Measurements from ENCODE around the gene FUT8. TPM values are rescaled to one million over a fixed set of nuclear protein-coding genes. Genes with fewer than 3 reads are reported as not detected.
A peak's percentile ranks its signal among the peaks of the same experiment; 100 is the strongest.
"Not testable (repeated sequence)": the region's sequence is repeated elsewhere in the genome, so short reads cannot be mapped to it uniquely, and the experiment has no call there.

Gene FUT8
- total RNA-seq, 1 experiment from 2014 or later = 11.8 TPM

- Mint-ChIP-seq H3K9me3 (ENCODE audit: unreplicated experiment) (peaks cover 8% of the 10 kb centered on the region), H3K27ac (ENCODE audit: low read depth, unreplicated experiment) (no peak overlapping the region), H3K4me3 (ENCODE audit: unreplicated experiment) (no peak overlapping the region), H3K4me1 (ENCODE audit: insufficient read depth, unreplicated experiment) (no peaks in the 10 kb centered on the region), H3K27me3 (ENCODE audit: insufficient read depth, unreplicated experiment) (no peaks in the 10 kb centered on the region), H3K36me3 (ENCODE audit: insufficient read depth, unreplicated experiment) (no peaks in the 10 kb centered on the region)
- ChIA-PET CTCF (no interaction called here), POLR2A (no interaction called here)
- BruUV-seq (replicated peaks) = no TSS peak
- TF ChIP-seq, protein P1, sequence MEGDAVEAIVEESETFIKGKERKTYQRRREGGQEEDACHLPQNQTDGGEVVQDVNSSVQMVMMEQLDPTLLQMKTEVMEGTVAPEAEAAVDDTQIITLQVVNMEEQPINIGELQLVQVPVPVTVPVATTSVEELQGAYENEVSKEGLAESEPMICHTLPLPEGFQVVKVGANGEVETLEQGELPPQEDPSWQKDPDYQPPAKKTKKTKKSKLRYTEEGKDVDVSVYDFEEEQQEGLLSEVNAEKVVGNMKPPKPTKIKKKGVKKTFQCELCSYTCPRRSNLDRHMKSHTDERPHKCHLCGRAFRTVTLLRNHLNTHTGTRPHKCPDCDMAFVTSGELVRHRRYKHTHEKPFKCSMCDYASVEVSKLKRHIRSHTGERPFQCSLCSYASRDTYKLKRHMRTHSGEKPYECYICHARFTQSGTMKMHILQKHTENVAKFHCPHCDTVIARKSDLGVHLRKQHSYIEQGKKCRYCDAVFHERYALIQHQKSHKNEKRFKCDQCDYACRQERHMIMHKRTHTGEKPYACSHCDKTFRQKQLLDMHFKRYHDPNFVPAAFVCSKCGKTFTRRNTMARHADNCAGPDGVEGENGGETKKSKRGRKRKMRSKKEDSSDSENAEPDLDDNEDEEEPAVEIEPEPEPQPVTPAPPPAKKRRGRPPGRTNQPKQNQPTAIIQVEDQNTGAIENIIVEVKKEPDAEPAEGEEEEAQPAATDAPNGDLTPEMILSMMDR (IDR thresholded peaks at IDR 0.05; ENCODE audit: unreplicated experiment) = no peak
- DNase-seq (ENCODE audit: unreplicated experiment) = no peak
- intact Hi-C loops (cut with micrococcal nuclease) = no loop called here
Observed at GRCh38 chr14:65685572-65685971, 273.0 kb downstream of the FUT8 start.

- H3K36me3 Mint-ChIP-seq (ENCODE audit: insufficient read depth, unreplicated experiment) = no peaks in the 10 kb centered on the region
- H3K27me3 Mint-ChIP-seq (ENCODE audit: insufficient read depth, unreplicated experiment) = no peaks in the 10 kb centered on the region
- no TSS peak for BruUV-seq (replicated peaks)
- CTCF ChIA-PET = no interaction called here
- POLR2A ChIA-PET = interaction anchor here (1.0 kb wide), 1 partner anchor 31 kb away, joined by 3 read pairs; no protein-coding TSS in a partner anchor
- intact Hi-C loops (cut with micrococcal nuclease) = no loop called here
- H3K27ac Mint-ChIP-seq (ENCODE audit: low read depth, unreplicated experiment) = no peak overlapping the region
- peak; percentile 4 for DNase-seq (ENCODE audit: unreplicated experiment)
- TF ChIP-seq, protein P1 (IDR thresholded peaks at IDR 0.05; ENCODE audit: unreplicated experiment) = no peak
- no peak overlapping the region for H3K4me3 Mint-ChIP-seq (ENCODE audit: unreplicated experiment)
- H3K4me1 Mint-ChIP-seq (ENCODE audit: insufficient read depth, unreplicated experiment) = no peaks in the 10 kb centered on the region
- H3K9me3 Mint-ChIP-seq (ENCODE audit: unreplicated experiment) = peaks cover 8% of the 10 kb centered on the region
Observed at GRCh38 chr14:65686761-65687160, 274.2 kb downstream of the FUT8 start.

GRCh38 chr14:65689070-65689469 is 276.5 kb downstream of the FUT8 start:
- Mint-ChIP-seq H3K4me1 (ENCODE audit: insufficient read depth, unreplicated experiment) (no peaks in the 10 kb centered on the region), H3K27ac (ENCODE audit: low read depth, unreplicated experiment) (no peak overlapping the region), H3K9me3 (ENCODE audit: unreplicated experiment) (peaks cover 8% of the 10 kb centered on the region), H3K27me3 (ENCODE audit: insufficient read depth, unreplicated experiment) (no peaks in the 10 kb centered on the region), H3K4me3 (ENCODE audit: unreplicated experiment) (no peak overlapping the region), H3K36me3 (ENCODE audit: insufficient read depth, unreplicated experiment) (no peaks in the 10 kb centered on the region)
- intact Hi-C loops (cut with micrococcal nuclease) = no loop called here
- ChIA-PET CTCF (interaction anchor here (0.6 kb wide), 1 partner anchor 183 kb away, joined by 3 read pairs; no protein-coding TSS in a partner anchor), POLR2A (no interaction called here)
- no peak for DNase-seq (ENCODE audit: unreplicated experiment)
- TF ChIP-seq, protein P1 (IDR thresholded peaks at IDR 0.05; ENCODE audit: unreplicated experiment) = no peak
- no TSS peak for BruUV-seq (replicated peaks)

GRCh38 chr14:65692566-65692965 is 280.0 kb downstream of the FUT8 start:
- POLR2A ChIA-PET; intact Hi-C loops (cut with micrococcal nuclease); CTCF ChIA-PET; H3K4me1 Mint-ChIP-seq (ENCODE audit: insufficient read depth, unreplicated experiment); H3K4me3 Mint-ChIP-seq (ENCODE audit: unreplicated experiment); BruUV-seq (replicated peaks); H3K9me3 Mint-ChIP-seq (ENCODE audit: unreplicated experiment); H3K36me3 Mint-ChIP-seq (ENCODE audit: insufficient read depth, unreplicated experiment); H3K27me3 Mint-ChIP-seq (ENCODE audit: insufficient read depth, unreplicated experiment); DNase-seq (ENCODE audit: unreplicated experiment); H3K27ac Mint-ChIP-seq (ENCODE audit: low read depth, unreplicated experiment): not testable (repeated sequence)

DNA sequence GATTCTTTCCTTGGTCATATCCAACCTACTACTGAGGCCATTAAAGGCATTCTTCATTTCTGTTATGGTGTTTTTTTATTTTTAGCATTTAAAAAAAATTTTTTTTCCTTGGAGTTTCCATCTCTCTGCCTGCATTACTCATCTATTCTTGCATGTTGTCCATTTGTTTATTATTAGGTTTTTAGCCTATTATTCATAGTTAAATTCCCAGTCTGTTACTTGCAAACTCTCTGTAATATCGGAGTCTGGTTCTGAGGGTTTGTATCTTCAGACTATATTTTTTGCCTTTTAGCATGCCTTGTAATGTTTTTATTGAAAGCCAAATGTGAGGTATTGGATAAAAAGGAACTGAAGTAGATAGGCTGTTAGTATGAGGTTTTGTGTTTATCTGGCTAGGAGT is 284.3 kb downstream of the FUT8 start:
- TF ChIP-seq, protein P1 (IDR thresholded peaks at IDR 0.05; ENCODE audit: unreplicated experiment) = no peak
- DNase-seq (ENCODE audit: unreplicated experiment) = no peak
- ChIA-PET POLR2A (interaction anchor here (1.0 kb wide), 1 partner anchor 22 kb away, joined by 3 read pairs; no protein-coding TSS in a partner anchor), CTCF (no interaction called here)
- H3K36me3 Mint-ChIP-seq (ENCODE audit: insufficient read depth, unreplicated experiment) = no peaks in the 10 kb centered on the region
- H3K27ac Mint-ChIP-seq (ENCODE audit: low read depth, unreplicated experiment) = no peak overlapping the region
- H3K27me3 Mint-ChIP-seq (ENCODE audit: insufficient read depth, unreplicated experiment) = no peaks in the 10 kb centered on the region
- H3K4me3 Mint-ChIP-seq (ENCODE audit: unreplicated experiment) = no peak overlapping the region
- intact Hi-C loops (cut with micrococcal nuclease) = no loop called here
- no TSS peak for BruUV-seq (replicated peaks)
- no peaks in the 10 kb centered on the region for H3K9me3 Mint-ChIP-seq (ENCODE audit: unreplicated experiment)
- H3K4me1 Mint-ChIP-seq (ENCODE audit: insufficient read depth, unreplicated experiment) = peaks cover 5% of the 10 kb centered on the region

Measured in MCF 10A (cell line).